Stimulated activated CD4-positive, alpha-beta T cell treated with anti-CD3 and anti-CD28 coated beads, Interleukin-1b, Interleukin-23, amount 100 ng/mL, for 48 hours (primary cell): ENCODE data around the gene PAK1.

Experiments
- DNase-seq: peaks from one replicate; pipeline ENCODE4 v3.0.0-alpha.2; 2020

PAK1 gene

GRCh38 chr11:77431813-77432212, 42.1 kb downstream of the PAK1 start:
- DNase-seq: no peak

- DNase-seq: no peak
These were observed 45.3 kb downstream of the PAK1 start for GRCh38 chr11:77428598-77428997.

GRCh38 chr11:77425346-77425745, 48.5 kb downstream of the PAK1 start:
- no peak for DNase-seq

GRCh38 chr11:77424644-77425043, 49.2 kb downstream of the PAK1 start:
- no peak for DNase-seq

GRCh38 chr11:77423624-77424023, 50.3 kb downstream of the PAK1 start:
- no peak for DNase-seq

GRCh38 chr11:77422687-77423086, 51.2 kb downstream of the PAK1 start:
- no peak for DNase-seq

GRCh38 chr11:77421041-77421723, 52.7 kb downstream of the PAK1 start:
- no peak for DNase-seq

- DNase-seq: no peak
These were observed 54.8 kb downstream of the PAK1 start for GRCh38 chr11:77418971-77419597.

GRCh38 chr11:77418155-77418970, 55.5 kb downstream of the PAK1 start:
- DNase-seq: no peak

GRCh38 chr11:77416357-77416756, 57.5 kb downstream of the PAK1 start:
- no peak for DNase-seq

GRCh38 chr11:77413850-77414460, 59.9 kb downstream of the PAK1 start:
- DNase-seq: no peak

GRCh38 chr11:77412814-77413213, 61.1 kb downstream of the PAK1 start:
- no peak for DNase-seq

GRCh38 chr11:77411717-77412441, 62.0 kb downstream of the PAK1 start:
- peak; percentile 79 for DNase-seq

- peak; percentile 7 for DNase-seq
These were observed 62.7 kb downstream of the PAK1 start for GRCh38 chr11:77411137-77411707.

GRCh38 chr11:77410076-77410827, 63.6 kb downstream of the PAK1 start:
- no peak for DNase-seq

- no peak for DNase-seq
These were observed 64.8 kb downstream of the PAK1 start for GRCh38 chr11:77409046-77409445.

- no peak for DNase-seq
These were observed 66.3 kb downstream of the PAK1 start for GRCh38 chr11:77407613-77408012.

- no peak for DNase-seq
These were observed 67.5 kb downstream of the PAK1 start for GRCh38 chr11:77406396-77406795.

GRCh38 chr11:77403211-77403610, 70.7 kb downstream of the PAK1 start:
- DNase-seq: no peak

- DNase-seq: no peak
These were observed 71.7 kb downstream of the PAK1 start for GRCh38 chr11:77402218-77402556.

- no peak for DNase-seq
These were observed 72.2 kb downstream of the PAK1 start for GRCh38 chr11:77401486-77402217.
